Tibial nerve (tissue), 4 donors: Measurements from ENCODE around the gene ADRA1B.

Source experiments
- CTCF ChIP-seq, 5 experiments: fragments of 200-600 bp in 3 of 5; fragments of 450-650 bp in 2 of 5; sonication (generic) in 3 of 5; IDR thresholded peaks; one replicate each; pipeline ENCODE4 v1.5.1; 2016 to 2019; ENCODE audit warnings: antibody characterized with exemption in 5 of 5, mild to moderate bottlenecking in 3 of 5, moderate library complexity in 2 of 5
- EP300 ChIP-seq, 2 donors: sonication (generic); formaldehyde crosslinking; IDR thresholded peaks; one replicate each; pipeline ENCODE4 v1.6.1; 2017; ENCODE audit warnings: antibody characterized with exemption in 2 of 2, mild to moderate bottlenecking in 1 of 2

DNA sequence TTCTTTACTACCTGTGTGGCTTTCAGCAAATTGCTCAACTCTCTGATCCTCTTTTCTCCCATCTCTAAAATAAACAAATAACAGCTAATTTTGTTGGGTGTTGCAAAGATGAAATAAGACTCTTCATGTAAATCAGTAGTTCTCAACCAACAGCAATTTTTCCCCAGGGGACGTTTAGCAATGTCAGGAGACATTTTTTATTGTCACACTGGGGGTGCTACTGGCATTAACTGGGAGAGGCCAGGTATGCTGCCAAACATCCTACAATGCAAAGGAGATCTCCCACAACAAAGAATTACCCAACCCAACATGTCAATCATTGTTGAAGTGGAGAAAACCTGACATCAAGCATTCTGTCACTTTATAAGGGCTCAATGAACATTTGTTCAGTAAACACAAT lies 19.7 kb downstream of the ADRA1B start:
- TF ChIP-seq EP300 (IDR thresholded peaks at IDR 0.05) (no peak), CTCF (IDR thresholded peaks at IDR 0.05) (no peak)
